ENCODE results near the gene ORAI1.

DNA sequence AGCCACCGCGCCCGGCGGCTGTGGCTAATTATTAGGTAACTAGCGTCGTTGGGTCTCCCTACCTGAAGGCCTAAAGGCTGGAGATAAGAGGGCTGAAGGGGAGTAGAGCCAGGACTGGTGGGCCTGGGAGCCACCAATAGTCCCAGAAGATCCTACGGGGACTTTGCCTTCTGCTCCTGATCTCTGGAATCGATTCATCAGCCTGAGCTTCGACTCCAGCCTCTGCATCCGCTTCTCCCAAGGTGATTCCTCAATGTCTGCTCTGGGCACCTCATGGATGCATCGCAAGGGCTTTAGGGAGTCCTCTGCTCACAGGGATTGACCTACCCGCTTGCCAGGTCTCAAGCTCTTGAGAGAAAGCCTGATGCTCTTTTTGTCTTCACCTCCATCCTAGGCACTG is 30.8 kb upstream of the ORAI1 start:
- no peak for TF ChIP-seq SPI1 (IDR thresholded peaks at IDR 0.05; ENCODE audit: borderline replicate concordance, low read depth)
- no peak for TF ChIP-seq CTCF (IDR thresholded peaks at IDR 0.05; ENCODE audit: insufficient read depth, low read length)
- TF ChIP-seq POLR2AphosphoS5 (IDR thresholded peaks at IDR 0.05; ENCODE audit: low read depth), result no peak
